Measurements from ENCODE around the gene FUT4. TPM values are rescaled to one million over a fixed set of nuclear protein-coding genes. Genes with fewer than 3 reads are reported as not detected.

Gene FUT4
- total and polyA plus RNA-seq, 7 donors, result 0.37 to 2.2 (median 1.2) TPM

GRCh38 chr11:94584978-94585377, 41.3 kb downstream of the FUT4 start:
- intact Hi-C loops (cut with DNase I), result no loop called here
- Histone ChIP-seq H3K9me3 (no peaks in the 10 kb centered on the region), H3K4me1 (no peaks in the 10 kb centered on the region), H3K36me3 (ENCODE audit: insufficient read depth in 1 of 2, low read depth in 1 of 2) (peaks cover 0 to 7% of the 10 kb centered on the region in 2 donors), H3K27ac (no peak overlapping the region), H3K27me3 (ENCODE audit: insufficient read depth in 3 of 3, low read length in 2 of 3) (no peaks in the 10 kb centered on the region), H3K4me3 (no peak overlapping the region)
- 92 to 100% (median 98%) methylated on average over 5 of the region's 5 CpGs for WGBS, 3 donors
- DNase-seq (no peak), ATAC-seq (no peak)
- TF ChIP-seq CTCF (IDR thresholded peaks at IDR 0.05), result no peak

GRCh38 chr11:94585399-94585798, 41.7 kb downstream of the FUT4 start:
- ATAC-seq (no peak), DNase-seq (no peak)
- intact Hi-C loops (cut with DNase I), result no loop called here
- Histone ChIP-seq H3K4me3 (no peak overlapping the region), H3K9me3 (no peaks in the 10 kb centered on the region), H3K27ac (no peak overlapping the region), H3K4me1 (no peaks in the 10 kb centered on the region), H3K36me3 (ENCODE audit: insufficient read depth in 1 of 2, low read depth in 1 of 2) (peaks cover 2 to 7% of the 10 kb centered on the region in 2 donors), H3K27me3 (ENCODE audit: insufficient read depth in 3 of 3, low read length in 2 of 3) (no peaks in the 10 kb centered on the region)
- TF ChIP-seq CTCF (IDR thresholded peaks at IDR 0.05), result no peak
- 75 to 96% (median 80%) methylated on average over 3 of the region's 3 CpGs for WGBS, 3 donors

GRCh38 chr11:94586546-94586945, 42.8 kb downstream of the FUT4 start:
- H3K4me1 ChIP-seq, result no peaks in the 10 kb centered on the region
- WGBS, 3 donors, result 54 to 64% (median 61%) methylated on average over 5 of the region's 5 CpGs
- no peak for DNase-seq
- no peaks in the 10 kb centered on the region for H3K9me3 ChIP-seq
- intact Hi-C loops (cut with DNase I), result no loop called here
- no peak overlapping the region for H3K27ac ChIP-seq
- no peak overlapping the region for H3K4me3 ChIP-seq
- no peak for TF ChIP-seq CTCF (IDR thresholded peaks at IDR 0.05)
- ATAC-seq, result no peak
- H3K36me3 ChIP-seq (ENCODE audit: insufficient read depth in 1 of 2, low read depth in 1 of 2), result peaks cover 2 to 18% of the 10 kb centered on the region in 2 donors
- H3K27me3 ChIP-seq (ENCODE audit: insufficient read depth in 3 of 3, low read length in 2 of 3), result no peaks in the 10 kb centered on the region

GRCh38 chr11:94586978-94587377, 43.3 kb downstream of the FUT4 start:
- intact Hi-C loops (cut with DNase I), result no loop called here
- Histone ChIP-seq H3K27ac (no peak overlapping the region), H3K4me1 (no peaks in the 10 kb centered on the region), H3K9me3 (no peaks in the 10 kb centered on the region), H3K36me3 (ENCODE audit: insufficient read depth in 1 of 2, low read depth in 1 of 2) (peaks cover 2 to 18% of the 10 kb centered on the region in 2 donors), H3K4me3 (no peak overlapping the region), H3K27me3 (ENCODE audit: insufficient read depth in 3 of 3, low read length in 2 of 3) (no peaks in the 10 kb centered on the region)
- no peak for DNase-seq
- ATAC-seq, result no peak
- WGBS, 3 donors, result 78 to 87% (median 83%) methylated on average over 5 of the region's 5 CpGs
- no peak for TF ChIP-seq CTCF (IDR thresholded peaks at IDR 0.05)

- ATAC-seq (no peak), DNase-seq (no peak)
- intact Hi-C loops (cut with DNase I), result no loop called here
- Histone ChIP-seq H3K4me3 (no peak overlapping the region), H3K4me1 (no peaks in the 10 kb centered on the region), H3K36me3 (ENCODE audit: insufficient read depth in 1 of 2, low read depth in 1 of 2) (peaks cover 2 to 19% of the 10 kb centered on the region in 2 donors), H3K27me3 (ENCODE audit: insufficient read depth in 3 of 3, low read length in 2 of 3) (no peaks in the 10 kb centered on the region), H3K27ac (no peak overlapping the region), H3K9me3 (no peaks in the 10 kb centered on the region)
- no peak for TF ChIP-seq CTCF (IDR thresholded peaks at IDR 0.05)
- WGBS, 3 donors, result 35 to 52% (median 39%) methylated on average over 2 of the region's 2 CpGs
Observed at GRCh38 chr11:94588366-94588942, 44.7 kb downstream of the FUT4 start.

Data from psoas muscle (tissue), 8 donors.